Testis (tissue), 2 donors: ENCODE results near the gene GHRH.

Experiments used
- CTCF ChIP-seq, 3 experiments: fragments of 450-650 bp in 2 of 3; fragments of 200-600 bp in 1 of 3; sonication (generic) in 1 of 3; IDR thresholded peaks; one replicate each; pipeline ENCODE4 v1.5.1; 2016 to 2019; ENCODE audit warnings: antibody characterized with exemption in 3 of 3, mild to moderate bottlenecking in 2 of 3, moderate library complexity in 1 of 3
- POLR2A ChIP-seq: fragments of 450-650 bp; IDR thresholded peaks from one replicate; pipeline ENCODE4 v1.6.1; 2017; ENCODE audit warnings: antibody characterized with exemption, mild to moderate bottlenecking, moderate library complexity

DNA sequence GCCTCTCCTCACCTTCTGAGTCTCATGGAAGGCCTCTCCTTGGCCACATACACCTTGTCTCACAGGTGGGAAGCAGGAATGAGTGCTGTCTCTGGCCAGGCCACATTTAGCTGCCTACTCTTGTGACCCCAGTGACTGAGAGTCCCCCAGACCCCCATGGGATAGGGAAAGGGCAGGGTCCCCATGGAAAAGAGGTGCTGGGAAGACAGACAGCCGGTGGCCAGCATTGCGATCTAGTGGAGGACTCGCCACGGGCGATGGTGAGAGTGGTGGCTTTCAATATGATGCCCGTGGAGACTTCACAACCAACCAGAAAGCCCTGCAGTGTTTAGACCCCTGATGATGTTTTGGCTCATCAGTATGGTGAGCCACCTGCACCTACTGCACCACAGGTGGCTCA is 47.7 kb upstream of the GHRH start:
- TF ChIP-seq CTCF (IDR thresholded peaks at IDR 0.05) (no peak), POLR2A (no peak)
